Measurements from ENCODE around the gene HIP1R.

DNA sequence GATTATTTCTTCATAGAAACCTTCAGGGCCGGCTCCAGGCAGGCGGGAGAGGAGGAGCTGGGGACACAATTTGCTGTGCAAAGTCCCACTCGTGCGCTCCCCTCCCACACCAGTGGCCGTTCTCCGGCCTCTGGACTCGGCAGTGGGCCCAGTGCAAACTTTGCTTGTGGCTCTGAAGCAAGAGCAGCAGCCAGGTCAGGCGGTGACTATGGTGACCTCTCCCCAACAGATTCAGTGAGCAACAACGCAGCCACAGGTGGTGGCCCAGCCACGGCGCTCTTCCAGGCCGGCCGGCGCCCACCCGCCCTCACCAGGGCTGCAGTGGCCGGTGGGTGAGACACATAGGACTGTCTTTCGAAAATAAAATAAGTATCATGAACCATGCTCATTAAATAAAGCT lies 31.1 kb downstream of the HIP1R start:
- no peak for TF ChIP-seq FOXC1 (CRISPR knock-in tag; IDR thresholded peaks at IDR 0.05; ENCODE audit: borderline replicate concordance)
- TF ChIP-seq ZNF143 (CRISPR knock-in tag; IDR thresholded peaks at IDR 0.05) = no peak
- TF ChIP-seq, protein P1, sequence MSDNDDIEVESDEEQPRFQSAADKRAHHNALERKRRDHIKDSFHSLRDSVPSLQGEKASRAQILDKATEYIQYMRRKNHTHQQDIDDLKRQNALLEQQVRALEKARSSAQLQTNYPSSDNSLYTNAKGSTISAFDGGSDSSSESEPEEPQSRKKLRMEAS (IDR thresholded peaks at IDR 0.05) = peak; percentile 25; the same call in 1 of the 2 replicates
- no peak for TF ChIP-seq MXD3 (CRISPR knock-in tag; IDR thresholded peaks at IDR 0.05)
- TF ChIP-seq CTCF (CRISPR knock-in tag; IDR thresholded peaks at IDR 0.05) = no peak
- no peak for TF ChIP-seq NONO (IDR thresholded peaks at IDR 0.05)
- 0 out of 2 replicates have a peak, but pooled peaks have one; percentile 10 for TF ChIP-seq NONO (CRISPR knock-in tag; conservative IDR thresholded peaks at IDR 0.05)
- TF ChIP-seq CREM (IDR thresholded peaks at IDR 0.05) = no peak
- TF ChIP-seq CREM (CRISPR knock-in tag; IDR thresholded peaks at IDR 0.05) = no peak
- no peak for TF ChIP-seq TBX2 (CRISPR knock-in tag; IDR thresholded peaks at IDR 0.05; ENCODE audit: borderline replicate concordance)
- TF ChIP-seq ZBTB43 (CRISPR knock-in tag; conservative IDR thresholded peaks at IDR 0.05) = no peak
- no peak for TF ChIP-seq ZNF280B (CRISPR knock-in tag; IDR thresholded peaks at IDR 0.05; ENCODE audit: borderline replicate concordance)
- TF ChIP-seq ZSCAN29 (CRISPR knock-in tag; conservative IDR thresholded peaks at IDR 0.05) = no peak
- no peak for TF ChIP-seq PCBP1 (IDR thresholded peaks at IDR 0.05; ENCODE audit: borderline replicate concordance, low read depth, low read length)

Data from HepG2 (cell line).